ENCODE results near the gene CAMK4.

- TF ChIP-seq CTCF (IDR thresholded peaks at IDR 0.05 in 2 of 3, conservative IDR thresholded peaks at IDR 0.05 in 1 of 3; ENCODE audit: borderline replicate concordance in 1 of 3, insufficient read depth in 1 of 3, low read depth in 2 of 3, low read length in 2 of 3) (peak in 1 of 3 experiments; percentile 7; a peak in 1 of 6 replicates), SIN3A (IDR thresholded peaks at IDR 0.05; ENCODE audit: low read depth) (no peak)
Observed at GRCh38 chr5:111478266-111478665, 254.1 kb downstream of the CAMK4 start.

Data from HCT116 (cell line).